ENCODE results near the gene ARRDC1.
"Not testable (repeated sequence)": the region's sequence is repeated elsewhere in the genome, so short reads cannot be mapped to it uniquely, and the experiment has no call there.

The ARRDC1 gene

GRCh38 chr9:137605121-137606004, at the start of gene ARRDC1:
Gene ARRDC1, plus strand, starts transcription at chr9:137605686. Its CDS starts 32 bp downstream, at chr9:137605718.
- DNase-seq (ENCODE audit: low read depth, low spot score): peak; percentile 70

- DNase-seq (ENCODE audit: low read depth, low spot score): no peak
Measured at GRCh38 chr9:137556069-137556838, 49.2 kb upstream of the ARRDC1 start.

- DNase-seq (ENCODE audit: low read depth, low spot score): no peak
Measured at GRCh38 chr9:137558127-137558526, 47.4 kb upstream of the ARRDC1 start.

GRCh38 chr9:137564134-137564533, 41.4 kb upstream of the ARRDC1 start:
- no peak for DNase-seq (ENCODE audit: low read depth, low spot score)

GRCh38 chr9:137564817-137565411, 40.6 kb upstream of the ARRDC1 start:
- no peak for DNase-seq (ENCODE audit: low read depth, low spot score)

- DNase-seq (ENCODE audit: low read depth, low spot score): not testable (repeated sequence)
Measured at GRCh38 chr9:137568445-137568844, 37.0 kb upstream of the ARRDC1 start.

- DNase-seq (ENCODE audit: low read depth, low spot score): no peak
Measured at GRCh38 chr9:137569609-137570203, 35.8 kb upstream of the ARRDC1 start.

GRCh38 chr9:137570566-137570965, 34.9 kb upstream of the ARRDC1 start:
- no peak for DNase-seq (ENCODE audit: low read depth, low spot score)

- no peak for DNase-seq (ENCODE audit: low read depth, low spot score)
Measured at GRCh38 chr9:137574192-137574591, 31.3 kb upstream of the ARRDC1 start.

GRCh38 chr9:137575364-137575715, 30.1 kb upstream of the ARRDC1 start:
- DNase-seq (ENCODE audit: low read depth, low spot score): no peak

- DNase-seq (ENCODE audit: low read depth, low spot score): no peak
Measured at GRCh38 chr9:137575716-137576411, 29.6 kb upstream of the ARRDC1 start.

- peak; percentile 42 for DNase-seq (ENCODE audit: low read depth, low spot score)
Measured at GRCh38 chr9:137578518-137579258, 26.8 kb upstream of the ARRDC1 start, which contains the start of gene DPH7. Gene DPH7, minus strand, starts transcription at chr9:137578925. Its CDS starts 148 bp downstream, at chr9:137578777.

GRCh38 chr9:137579259-137579604, 26.3 kb upstream of the ARRDC1 start:
- DNase-seq (ENCODE audit: low read depth, low spot score): no peak

- no peak for DNase-seq (ENCODE audit: low read depth, low spot score)
Measured at GRCh38 chr9:137580209-137580953, 25.1 kb upstream of the ARRDC1 start.

- DNase-seq (ENCODE audit: low read depth, low spot score): no peak
Measured at GRCh38 chr9:137580954-137581322, 24.5 kb upstream of the ARRDC1 start.

GRCh38 chr9:137581361-137582285, 23.9 kb upstream of the ARRDC1 start:
- no peak for DNase-seq (ENCODE audit: low read depth, low spot score)

GRCh38 chr9:137582286-137582860, 23.1 kb upstream of the ARRDC1 start:
- no peak for DNase-seq (ENCODE audit: low read depth, low spot score)

- no peak for DNase-seq (ENCODE audit: low read depth, low spot score)
Measured at GRCh38 chr9:137583347-137583746, 22.1 kb upstream of the ARRDC1 start.

All from iPS DF 19.7 (cell line).